Peyer's patch (tissue), 4 donors: ENCODE data around the gene CCDC150. TPM values are rescaled to one million over a fixed set of nuclear protein-coding genes. Genes with fewer than 3 reads are reported as not detected.

Source experiments
- DNase-seq, 3 donors: peaks; one replicate each; pipeline ENCODE4 v3.0.0-alpha.2; 2017 to 2019
- H3K27ac ChIP-seq, 4 donors: fragments of 200-600 bp; sonication (generic); one replicate each; pipeline ENCODE4 v1.5.1; 2016 to 2019
- H3K27me3 ChIP-seq, 2 donors: fragments of 200-600 bp; sonication (generic); one replicate each; pipeline ENCODE4 v1.5.1; 2019
- H3K36me3 ChIP-seq, 3 donors: fragments of 200-600 bp; sonication (generic); one replicate each; pipeline ENCODE4 v1.5.1; 2016 to 2019
- H3K4me1 ChIP-seq, 4 donors: fragments of 200-600 bp; sonication (generic); one replicate each; pipeline ENCODE4 v1.5.1; 2016 to 2019
- H3K4me3 ChIP-seq, 4 donors: fragments of 200-600 bp; sonication (generic); 1 replicate in 3 of 4; 2 replicates in 1 of 4; pipeline ENCODE4 v1.5.1; 2016 to 2019; ENCODE audit warnings: mild to moderate bottlenecking in 1 of 4
- H3K9me3 ChIP-seq, 4 donors: fragments of 200-600 bp; sonication (generic); one replicate each; pipeline ENCODE4 v1.5.1; 2016 to 2019; ENCODE audit warnings: mild to moderate bottlenecking in 1 of 4
- POLR2A ChIP-seq, 2 donors: fragments of 450-650 bp; IDR thresholded peaks; one replicate each; pipeline ENCODE4 v1.5.1; 2017; ENCODE audit warnings: antibody characterized with exemption in 2 of 2, mild to moderate bottlenecking in 2 of 2, moderate library complexity in 2 of 2
- total RNA-seq, 4 donors: library from RNA; depleted of rRNA; stranded (reverse); fragments of >200 nt; gene quantifications; one replicate each; pipeline ENCODE4 v1.1.0, GENCODE V29; 2016
- TF ChIP-seq, protein P1 (sequence below), 6 experiments: fragments of 450-650 bp in 4 of 6; fragments of 200-600 bp in 2 of 6; sonication (generic) in 1 of 6; IDR thresholded peaks; one replicate each; pipeline ENCODE4 v1.5.1; 2017 to 2019; ENCODE audit warnings: antibody characterized with exemption in 6 of 6, mild to moderate bottlenecking in 3 of 6, moderate library complexity in 1 of 6

Gene CCDC150
- total RNA-seq, 4 donors from 2014 or later, result 3.9 to 69.3 (median 13.6) TPM

DNA sequence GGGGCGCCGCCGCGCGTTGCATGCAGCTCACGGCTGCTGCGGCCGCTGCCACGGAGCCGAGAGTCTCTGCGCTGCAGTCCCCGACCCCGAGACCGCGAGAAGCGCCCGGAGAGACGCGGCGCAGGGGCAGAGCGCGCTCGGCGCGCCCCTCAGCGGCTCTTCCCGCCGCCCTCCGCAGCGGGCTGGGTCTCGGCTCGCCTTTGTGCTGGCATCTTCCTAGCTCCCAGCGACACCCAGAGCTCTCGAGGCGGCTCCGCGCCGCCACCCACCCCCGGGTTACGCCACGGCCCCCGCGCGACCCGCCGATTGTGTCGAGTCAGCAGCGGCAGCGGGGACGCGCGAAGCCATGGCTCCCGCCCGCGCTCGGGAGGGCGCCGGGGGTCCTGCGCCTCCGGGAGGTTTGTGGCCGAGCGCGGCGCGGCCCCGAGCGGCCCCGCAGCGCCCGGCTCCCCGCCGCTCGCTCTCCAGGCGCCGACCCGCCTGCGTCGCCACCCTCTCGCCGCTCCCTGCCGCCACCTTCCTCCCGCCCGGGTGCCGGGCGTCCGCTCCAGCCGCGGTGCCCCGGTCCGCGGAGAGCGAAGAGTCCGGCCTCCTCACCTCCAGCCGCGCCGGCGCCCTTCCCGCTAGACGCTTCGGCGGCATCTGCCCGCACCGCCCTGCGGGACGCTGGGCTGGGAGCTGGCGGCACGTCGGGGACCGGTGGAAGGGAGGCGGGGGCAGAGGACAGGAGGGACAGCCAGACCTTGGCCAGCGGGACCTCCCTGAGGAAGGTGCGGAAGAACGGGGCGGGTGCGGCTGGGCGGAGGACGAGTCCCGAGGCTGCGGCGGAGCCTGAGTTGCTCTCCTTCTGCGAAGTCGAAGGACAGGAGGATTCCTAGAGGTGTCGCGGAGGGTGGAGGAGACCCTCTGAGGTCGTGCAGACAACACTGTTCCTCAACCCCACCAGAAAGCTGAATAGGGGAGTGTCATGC lies 46.3 kb upstream of the CCDC150 start, which contains the start of gene HECW2:
Gene HECW2, minus strand, starts transcription at position 644 of the 971 bp plus-strand sequence.
- peak within 1 kb of the TSS in 1 of 4 donors; percentile 35 for H3K27ac ChIP-seq
- H3K36me3 ChIP-seq, result no peaks in the 10 kb centered on the region
- TF ChIP-seq POLR2A (IDR thresholded peaks at IDR 0.05), result no peak
- TF ChIP-seq, protein P1, sequence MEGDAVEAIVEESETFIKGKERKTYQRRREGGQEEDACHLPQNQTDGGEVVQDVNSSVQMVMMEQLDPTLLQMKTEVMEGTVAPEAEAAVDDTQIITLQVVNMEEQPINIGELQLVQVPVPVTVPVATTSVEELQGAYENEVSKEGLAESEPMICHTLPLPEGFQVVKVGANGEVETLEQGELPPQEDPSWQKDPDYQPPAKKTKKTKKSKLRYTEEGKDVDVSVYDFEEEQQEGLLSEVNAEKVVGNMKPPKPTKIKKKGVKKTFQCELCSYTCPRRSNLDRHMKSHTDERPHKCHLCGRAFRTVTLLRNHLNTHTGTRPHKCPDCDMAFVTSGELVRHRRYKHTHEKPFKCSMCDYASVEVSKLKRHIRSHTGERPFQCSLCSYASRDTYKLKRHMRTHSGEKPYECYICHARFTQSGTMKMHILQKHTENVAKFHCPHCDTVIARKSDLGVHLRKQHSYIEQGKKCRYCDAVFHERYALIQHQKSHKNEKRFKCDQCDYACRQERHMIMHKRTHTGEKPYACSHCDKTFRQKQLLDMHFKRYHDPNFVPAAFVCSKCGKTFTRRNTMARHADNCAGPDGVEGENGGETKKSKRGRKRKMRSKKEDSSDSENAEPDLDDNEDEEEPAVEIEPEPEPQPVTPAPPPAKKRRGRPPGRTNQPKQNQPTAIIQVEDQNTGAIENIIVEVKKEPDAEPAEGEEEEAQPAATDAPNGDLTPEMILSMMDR (IDR thresholded peaks at IDR 0.05), result no peak
- peak within 1 kb of the TSS; percentile 29 to 82 (median 53) for H3K4me3 ChIP-seq
- H3K9me3 ChIP-seq, result no peaks in the 10 kb centered on the region
- no peaks in the 10 kb centered on the region for H3K27me3 ChIP-seq
- H3K4me1 ChIP-seq, result peaks cover 0 to 8% (median 2%) of the 10 kb centered on the region in 4 donors
- peak in 1 of 3 donors; percentile 55 for DNase-seq

DNA sequence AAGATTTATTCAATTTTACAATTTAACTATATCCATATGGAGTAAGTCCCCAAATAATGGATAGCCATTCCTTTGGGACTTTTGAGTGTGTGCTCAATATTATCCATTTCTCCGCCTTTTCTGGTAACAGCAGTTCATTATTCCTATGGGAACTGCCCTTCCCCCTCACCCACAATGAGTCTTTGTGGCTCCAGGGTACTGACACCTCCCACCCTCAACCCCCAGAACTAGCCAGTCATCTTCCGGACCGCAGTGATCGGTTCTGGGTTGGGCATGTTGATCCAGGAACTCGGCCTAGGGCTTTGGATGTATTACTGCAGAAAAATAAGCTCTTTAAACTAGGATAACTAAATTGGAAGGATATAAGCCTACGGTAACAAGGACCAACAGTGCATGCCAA lies 45.4 kb upstream of the CCDC150 start:
- Histone ChIP-seq H3K9me3 (no peaks in the 10 kb centered on the region), H3K4me3 (no peak overlapping the region), H3K27ac (no peak overlapping the region), H3K27me3 (no peaks in the 10 kb centered on the region), H3K36me3 (no peaks in the 10 kb centered on the region), H3K4me1 (peaks cover 0 to 8% (median 2%) of the 10 kb centered on the region in 4 donors)
- no peak for DNase-seq
- TF ChIP-seq, protein P1 (IDR thresholded peaks at IDR 0.05), result no peak
- TF ChIP-seq POLR2A (IDR thresholded peaks at IDR 0.05), result no peak

DNA sequence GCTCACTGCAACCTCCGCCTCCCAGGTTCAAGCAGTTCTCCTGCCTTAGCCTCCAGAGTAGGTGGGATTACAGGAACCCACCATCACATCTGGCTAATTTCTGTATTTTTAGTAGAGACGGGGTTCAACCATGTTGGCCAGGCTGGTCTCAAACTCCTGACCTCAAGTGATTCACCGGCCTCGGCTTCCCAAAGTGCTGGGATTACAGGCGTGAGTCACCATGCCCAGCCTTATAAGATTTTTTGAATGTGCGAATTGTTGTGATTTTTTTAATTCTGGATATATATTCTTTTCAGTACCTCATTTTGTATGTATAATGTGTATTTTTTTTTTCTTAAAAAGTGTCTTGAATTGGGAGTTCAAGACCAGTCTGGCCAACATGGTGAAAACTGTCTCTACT lies 42.0 kb upstream of the CCDC150 start:
- TF ChIP-seq, protein P1 (IDR thresholded peaks at IDR 0.05), result no peak
- TF ChIP-seq POLR2A (IDR thresholded peaks at IDR 0.05), result no peak
- no peak overlapping the region for H3K27ac ChIP-seq
- peaks cover 0 to 8% (median 2%) of the 10 kb centered on the region in 4 donors for H3K4me1 ChIP-seq
- H3K4me3 ChIP-seq, result no peak overlapping the region
- no peak for DNase-seq
- no peaks in the 10 kb centered on the region for H3K9me3 ChIP-seq
- no peaks in the 10 kb centered on the region for H3K36me3 ChIP-seq
- no peaks in the 10 kb centered on the region for H3K27me3 ChIP-seq

DNA sequence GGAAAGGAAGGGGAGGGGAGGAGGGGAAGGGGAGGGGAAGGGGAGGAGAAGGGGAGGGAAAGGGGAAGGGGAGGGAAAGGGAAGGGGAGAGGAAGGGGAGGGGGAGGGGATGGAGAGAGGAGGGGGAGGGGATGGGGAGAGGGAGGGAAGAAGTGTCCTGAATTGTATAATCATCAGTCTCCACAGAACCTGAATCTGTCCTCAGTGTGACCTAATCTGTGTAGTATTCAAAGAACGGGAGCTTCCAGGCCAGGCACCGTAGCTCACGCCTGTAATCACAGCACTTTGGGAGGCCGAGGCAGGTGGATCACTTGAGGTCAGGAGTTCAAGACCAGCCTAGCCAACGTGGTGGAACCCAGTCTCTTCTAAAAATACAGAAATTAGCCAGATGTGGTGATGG lies 41.1 kb upstream of the CCDC150 start:
- no peak for DNase-seq
- Histone ChIP-seq H3K4me3 (no peak overlapping the region), H3K27ac (no peak overlapping the region), H3K4me1 (peaks cover 0 to 7% (median under 1%) of the 10 kb centered on the region in 4 donors), H3K36me3 (no peaks in the 10 kb centered on the region), H3K27me3 (no peaks in the 10 kb centered on the region), H3K9me3 (no peaks in the 10 kb centered on the region)
- TF ChIP-seq, protein P1 (IDR thresholded peaks at IDR 0.05), result no peak
- TF ChIP-seq POLR2A (IDR thresholded peaks at IDR 0.05), result no peak

DNA sequence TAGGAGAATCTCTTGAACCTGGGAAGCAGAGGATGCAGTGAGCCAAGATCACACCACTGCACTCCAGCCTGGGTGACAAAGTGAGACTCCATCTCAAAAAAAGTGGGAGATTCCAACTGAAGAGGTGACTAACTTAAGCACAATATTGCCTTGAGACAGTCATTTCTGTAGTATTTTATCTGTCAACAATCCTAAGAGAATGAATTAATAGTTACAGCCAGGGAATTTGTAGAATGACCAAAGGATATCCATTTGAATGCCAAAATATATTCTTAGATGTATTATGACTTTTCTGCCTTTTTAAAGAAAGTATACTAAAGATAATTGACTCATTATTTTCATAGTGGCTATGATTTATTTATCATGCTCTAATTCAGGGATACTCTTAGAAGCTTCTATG lies 40.7 kb upstream of the CCDC150 start:
- H3K9me3 ChIP-seq, result no peaks in the 10 kb centered on the region
- H3K4me1 ChIP-seq, result peaks cover 0 to 2% (median 0%) of the 10 kb centered on the region in 4 donors
- DNase-seq, result no peak
- H3K27me3 ChIP-seq, result no peaks in the 10 kb centered on the region
- H3K27ac ChIP-seq, result no peak overlapping the region
- TF ChIP-seq, protein P1 (IDR thresholded peaks at IDR 0.05), result no peak
- H3K4me3 ChIP-seq, result no peak overlapping the region
- H3K36me3 ChIP-seq, result no peaks in the 10 kb centered on the region
